GM12892 (cell line): ENCODE results near the gene PSAP.
A peak's percentile ranks its signal among the peaks of the same experiment; 100 is the strongest.
"Not testable (repeated sequence)": the region's sequence is repeated elsewhere in the genome, so short reads cannot be mapped to it uniquely, and the experiment has no call there.

Source experiments
- DNase-seq: peaks from one replicate; pipeline ENCODE4 v3.0.0; 2011; ENCODE audit not compliant: insufficient read length
- FAIRE-seq: peaks from 2 replicates; lab custom pipeline; 2011; peaks lifted over from hg19 to GRCh38; lab: Jason Lieb, UNC
- POLR2A ChIP-seq: IDR thresholded peaks from 2 replicates; pipeline ENCODE4 v1.6.1; 2011; ENCODE audit warnings: low read depth, low read length, control low read depth
- POLR2AphosphoS5 ChIP-seq: IDR thresholded peaks from 2 replicates; pipeline ENCODE4 v1.6.1; 2011; ENCODE audit warnings: low read depth, low read length, control low read depth
- TAF1 ChIP-seq: IDR thresholded peaks from 2 replicates; pipeline ENCODE4 v1.6.1; 2011; ENCODE audit warnings: low read depth, mild to moderate bottlenecking, control low read depth, low read length, borderline replicate concordance

Gene PSAP

GRCh38 chr10:71882813-71883659 is 32.0 kb upstream of the PSAP start:
- TF ChIP-seq POLR2AphosphoS5 = no peak
- no peak for TF ChIP-seq TAF1
- no peak for TF ChIP-seq POLR2A
- no peak for FAIRE-seq
- DNase-seq = no peak

GRCh38 chr10:71881647-71882355 is 30.8 kb upstream of the PSAP start:
- TF ChIP-seq POLR2AphosphoS5 (no peak), TAF1 (no peak), POLR2A (no peak)
- FAIRE-seq = no peak

GRCh38 chr10:71881307-71881624 is 30.2 kb upstream of the PSAP start:
- DNase-seq, FAIRE-seq: not testable (repeated sequence)

More at GRCh38 chr10:71881647-71882355, 30.8 kb upstream of the PSAP start:
- no peak for DNase-seq

GRCh38 chr10:71880425-71881306 is 29.6 kb upstream of the PSAP start:
- no peak for TF ChIP-seq POLR2AphosphoS5
- no peak for TF ChIP-seq TAF1
- no peak for DNase-seq

GRCh38 chr10:71878327-71879034 is 27.4 kb upstream of the PSAP start:
- TF ChIP-seq TAF1 = no peak
- no peak for DNase-seq
- no peak for FAIRE-seq

More at GRCh38 chr10:71880425-71881306, 29.6 kb upstream of the PSAP start:
- FAIRE-seq = no peak

GRCh38 chr10:71877821-71878220 is 26.8 kb upstream of the PSAP start:
- FAIRE-seq (no peak), DNase-seq (no peak)
- TF ChIP-seq POLR2AphosphoS5 (no peak), TAF1 (no peak), POLR2A (no peak)

GRCh38 chr10:71874680-71875354 is 23.8 kb upstream of the PSAP start:
- not testable (repeated sequence) for DNase-seq, FAIRE-seq

- FAIRE-seq = peak; percentile 97
- TF ChIP-seq TAF1 (no peak), POLR2A (no peak; the same call in 1 of the 2 replicates), POLR2AphosphoS5 (no peak)
- peak; percentile 71 for DNase-seq
Observed at GRCh38 chr10:71873582-71874211, 22.6 kb upstream of the PSAP start.

- not testable (repeated sequence) for DNase-seq, FAIRE-seq
Observed at GRCh38 chr10:71869601-71870000, 18.6 kb upstream of the PSAP start.

GRCh38 chr10:71868192-71868697 is 17.2 kb upstream of the PSAP start:
- DNase-seq (no peak), FAIRE-seq (no peak)
- TF ChIP-seq TAF1 = no peak
- no peak for TF ChIP-seq POLR2AphosphoS5
- no peak for TF ChIP-seq POLR2A
